ENCODE data around the gene TEX52.
"Not testable (repeated sequence)": the region's sequence is repeated elsewhere in the genome, so short reads cannot be mapped to it uniquely, and the experiment has no call there.

TEX52 gene

GRCh38 chr12:2864198-2864597, 7.4 kb upstream of the TEX52 start:
- no peak overlapping the region for H3K4me3 ChIP-seq (ENCODE audit: low read depth, low read length)
- TF ChIP-seq CTCF (IDR thresholded peaks at IDR 0.05; ENCODE audit: low read depth, low read length, missing control alignments), result no peak
- DNase-seq (ENCODE audit: low read depth), result no peak

- not testable (repeated sequence) for DNase-seq (ENCODE audit: low read depth); H3K4me3 ChIP-seq (ENCODE audit: low read depth, low read length)
Observed at GRCh38 chr12:2863402-2863801, 6.6 kb upstream of the TEX52 start.

GRCh38 chr12:2862876-2863275, 6.0 kb upstream of the TEX52 start:
- H3K4me3 ChIP-seq (ENCODE audit: low read depth, low read length), result no peak overlapping the region
- no peak for TF ChIP-seq CTCF (IDR thresholded peaks at IDR 0.05; ENCODE audit: low read depth, low read length, missing control alignments)
- no peak for DNase-seq (ENCODE audit: low read depth)

- DNase-seq (ENCODE audit: low read depth), result no peak
- H3K4me3 ChIP-seq (ENCODE audit: low read depth, low read length), result no peak overlapping the region
- no peak for TF ChIP-seq CTCF (IDR thresholded peaks at IDR 0.05; ENCODE audit: low read depth, low read length, missing control alignments)
Observed at GRCh38 chr12:2860170-2860569, 3.3 kb upstream of the TEX52 start.

- TF ChIP-seq CTCF (IDR thresholded peaks at IDR 0.05; ENCODE audit: low read depth, low read length, missing control alignments), result no peak
- no peak for DNase-seq (ENCODE audit: low read depth)
- H3K4me3 ChIP-seq (ENCODE audit: low read depth, low read length), result no peak overlapping the region
Observed at GRCh38 chr12:2858944-2859421, 2.1 kb upstream of the TEX52 start.

- DNase-seq (ENCODE audit: low read depth), result no peak
- no peak for TF ChIP-seq CTCF (IDR thresholded peaks at IDR 0.05; ENCODE audit: low read depth, low read length, missing control alignments)
- H3K4me3 ChIP-seq (ENCODE audit: low read depth, low read length), result no peak overlapping the region
Observed at GRCh38 chr12:2858334-2858733, 1.5 kb upstream of the TEX52 start.

GRCh38 chr12:2857576-2857975, 737 bp upstream of the TEX52 start:
- no peak for TF ChIP-seq CTCF (IDR thresholded peaks at IDR 0.05; ENCODE audit: low read depth, low read length, missing control alignments)
- no peak for DNase-seq (ENCODE audit: low read depth)
- no peak overlapping the region for H3K4me3 ChIP-seq (ENCODE audit: low read depth, low read length)

GRCh38 chr12:2856051-2856450, 788 bp downstream of the TEX52 start:
- no peak overlapping the region for H3K4me3 ChIP-seq (ENCODE audit: low read depth, low read length)
- TF ChIP-seq CTCF (IDR thresholded peaks at IDR 0.05; ENCODE audit: low read depth, low read length, missing control alignments), result no peak
- no peak for DNase-seq (ENCODE audit: low read depth)
